GM12891 (cell line): ENCODE data around the gene VWA5A. TPM values are rescaled to one million over a fixed set of nuclear protein-coding genes. Genes with fewer than 3 reads are reported as not detected.
A peak's percentile ranks its signal among the peaks of the same experiment; 100 is the strongest.

Source experiments
- DNase-seq: peaks from one replicate; pipeline ENCODE4 v3.0.0; 2011; ENCODE audit warnings: low spot score; ENCODE audit not compliant: insufficient read length
- FAIRE-seq: peaks from 2 replicates; lab custom pipeline; 2011; peaks lifted over from hg19 to GRCh38; lab: Jason Lieb, UNC
- PAX5 ChIP-seq: IDR thresholded peaks from 2 replicates; pipeline ENCODE4 v1.6.1; 2011; ENCODE audit warnings: low read length, moderate library complexity, mild to moderate bottlenecking; ENCODE audit not compliant: insufficient read depth, severe bottlenecking
- POLR2A ChIP-seq: IDR thresholded peaks from 2 replicates; pipeline ENCODE4 v1.6.1; 2011; ENCODE audit warnings: low read depth, low read length, control low read depth
- POLR2AphosphoS5 ChIP-seq: IDR thresholded peaks from 2 replicates; pipeline ENCODE4 v1.6.1; 2011; ENCODE audit warnings: low read depth, low read length, control low read depth
- POU2F2 ChIP-seq: IDR thresholded peaks from 2 replicates; pipeline ENCODE4 v1.6.1; 2011; ENCODE audit warnings: low read depth, mild to moderate bottlenecking, control low read depth, low read length, moderate library complexity
- SPI1 ChIP-seq: IDR thresholded peaks from 2 replicates; pipeline ENCODE4 v1.6.1; 2011; ENCODE audit warnings: low read depth, low read length, control low read depth
- TAF1 ChIP-seq: IDR thresholded peaks from 2 replicates; pipeline ENCODE4 v1.6.1; 2011; ENCODE audit warnings: low read depth, low read length, control low read depth
- polyA plus RNA-seq: library from polyadenylated mRNA; unstranded; fragments of >200 nt; gene quantifications from one replicate; pipeline ENCODE4 v1.2.1, GENCODE V29; 2012; ENCODE audit warnings: low read depth, missing spikeins, inconsistent platforms; ENCODE audit not compliant: missing spikeins

VWA5A gene, protein sequence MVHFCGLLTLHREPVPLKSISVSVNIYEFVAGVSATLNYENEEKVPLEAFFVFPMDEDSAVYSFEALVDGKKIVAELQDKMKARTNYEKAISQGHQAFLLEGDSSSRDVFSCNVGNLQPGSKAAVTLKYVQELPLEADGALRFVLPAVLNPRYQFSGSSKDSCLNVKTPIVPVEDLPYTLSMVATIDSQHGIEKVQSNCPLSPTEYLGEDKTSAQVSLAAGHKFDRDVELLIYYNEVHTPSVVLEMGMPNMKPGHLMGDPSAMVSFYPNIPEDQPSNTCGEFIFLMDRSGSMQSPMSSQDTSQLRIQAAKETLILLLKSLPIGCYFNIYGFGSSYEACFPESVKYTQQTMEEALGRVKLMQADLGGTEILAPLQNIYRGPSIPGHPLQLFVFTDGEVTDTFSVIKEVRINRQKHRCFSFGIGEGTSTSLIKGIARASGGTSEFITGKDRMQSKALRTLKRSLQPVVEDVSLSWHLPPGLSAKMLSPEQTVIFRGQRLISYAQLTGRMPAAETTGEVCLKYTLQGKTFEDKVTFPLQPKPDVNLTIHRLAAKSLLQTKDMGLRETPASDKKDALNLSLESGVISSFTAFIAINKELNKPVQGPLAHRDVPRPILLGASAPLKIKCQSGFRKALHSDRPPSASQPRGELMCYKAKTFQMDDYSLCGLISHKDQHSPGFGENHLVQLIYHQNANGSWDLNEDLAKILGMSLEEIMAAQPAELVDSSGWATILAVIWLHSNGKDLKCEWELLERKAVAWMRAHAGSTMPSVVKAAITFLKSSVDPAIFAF
- polyA plus RNA-seq, result 1.5 TPM

DNA sequence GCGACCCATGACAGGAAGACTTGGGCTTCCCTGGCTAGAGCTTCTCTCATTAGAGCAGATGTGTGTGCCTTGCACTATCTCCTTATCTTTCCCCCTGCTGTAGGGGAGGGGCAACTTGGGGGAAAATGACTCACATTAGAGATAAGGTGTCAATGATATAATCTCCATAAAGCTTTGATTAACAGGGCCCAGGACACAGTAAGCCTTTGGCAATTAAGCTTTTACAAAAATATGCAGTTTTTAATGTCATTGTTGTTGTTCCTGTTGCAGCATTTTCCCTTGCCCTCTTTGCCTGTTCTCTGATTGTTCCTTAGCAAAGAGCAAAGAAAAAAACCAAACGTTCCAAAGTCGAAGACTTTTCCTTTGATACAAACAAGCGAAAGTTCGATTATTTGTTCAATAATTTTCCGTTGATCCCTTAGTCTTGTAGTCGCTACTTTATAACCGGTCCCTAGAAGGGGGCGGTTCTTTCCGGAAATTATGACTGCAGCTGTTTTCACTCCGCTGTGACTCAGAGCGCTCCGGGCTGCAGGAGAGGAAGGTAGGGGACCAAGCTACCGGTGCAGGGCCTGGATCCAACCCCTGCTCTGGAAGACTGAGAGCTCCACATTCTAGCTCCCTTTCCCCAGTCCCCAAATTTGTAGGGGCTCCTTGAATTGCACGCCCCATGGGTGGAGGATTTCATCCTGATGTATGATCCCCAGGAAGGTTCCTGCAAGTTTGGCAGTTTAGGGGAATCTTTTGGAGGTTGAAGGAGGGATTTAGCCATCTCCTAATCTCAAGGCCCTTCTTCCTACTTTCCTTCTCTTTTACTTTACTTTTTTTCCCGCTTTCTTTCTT is at the start of gene VWA5A:
TSS of gene VWA5A (plus strand) at position 509 of the 840 bp plus-strand sequence. CDS start 2,062 bp downstream, outside the sequence.
- FAIRE-seq (peak; percentile 67), DNase-seq (peak; percentile 58)
- peak; percentile 55 for TF ChIP-seq POLR2A
- peak; percentile 79; the same call in 1 of the 2 replicates for TF ChIP-seq TAF1
- TF ChIP-seq POLR2AphosphoS5, result no peak

DNA sequence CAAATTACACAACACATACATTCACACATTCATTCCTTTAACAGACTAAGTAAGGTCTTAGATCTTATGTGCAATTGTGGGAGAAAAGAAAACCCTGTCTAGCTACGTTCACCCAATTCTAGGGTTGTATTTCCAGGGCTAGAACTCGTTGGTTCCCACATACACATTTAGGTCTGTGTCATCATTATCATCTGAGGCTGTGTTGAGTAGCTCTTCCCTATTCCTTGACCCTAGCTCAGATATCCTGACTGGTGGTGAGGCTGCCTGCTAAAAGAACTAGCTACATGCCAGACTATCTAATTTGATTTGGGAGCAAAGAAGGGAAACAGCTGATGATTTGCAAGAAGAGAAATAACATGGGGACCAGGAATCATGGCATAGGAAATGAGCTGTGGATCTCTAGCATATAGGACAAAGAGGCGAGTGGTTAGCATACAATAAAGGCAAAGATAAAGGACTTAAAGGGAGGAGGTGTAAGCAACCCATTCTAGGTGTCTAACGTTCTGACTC is 46.6 kb upstream of the VWA5A start:
- FAIRE-seq (peak; percentile 33), DNase-seq (no peak)
- TF ChIP-seq SPI1 (no peak), POLR2A (no peak), POLR2AphosphoS5 (no peak), PAX5 (no peak), POU2F2 (no peak), TAF1 (no peak)

DNA sequence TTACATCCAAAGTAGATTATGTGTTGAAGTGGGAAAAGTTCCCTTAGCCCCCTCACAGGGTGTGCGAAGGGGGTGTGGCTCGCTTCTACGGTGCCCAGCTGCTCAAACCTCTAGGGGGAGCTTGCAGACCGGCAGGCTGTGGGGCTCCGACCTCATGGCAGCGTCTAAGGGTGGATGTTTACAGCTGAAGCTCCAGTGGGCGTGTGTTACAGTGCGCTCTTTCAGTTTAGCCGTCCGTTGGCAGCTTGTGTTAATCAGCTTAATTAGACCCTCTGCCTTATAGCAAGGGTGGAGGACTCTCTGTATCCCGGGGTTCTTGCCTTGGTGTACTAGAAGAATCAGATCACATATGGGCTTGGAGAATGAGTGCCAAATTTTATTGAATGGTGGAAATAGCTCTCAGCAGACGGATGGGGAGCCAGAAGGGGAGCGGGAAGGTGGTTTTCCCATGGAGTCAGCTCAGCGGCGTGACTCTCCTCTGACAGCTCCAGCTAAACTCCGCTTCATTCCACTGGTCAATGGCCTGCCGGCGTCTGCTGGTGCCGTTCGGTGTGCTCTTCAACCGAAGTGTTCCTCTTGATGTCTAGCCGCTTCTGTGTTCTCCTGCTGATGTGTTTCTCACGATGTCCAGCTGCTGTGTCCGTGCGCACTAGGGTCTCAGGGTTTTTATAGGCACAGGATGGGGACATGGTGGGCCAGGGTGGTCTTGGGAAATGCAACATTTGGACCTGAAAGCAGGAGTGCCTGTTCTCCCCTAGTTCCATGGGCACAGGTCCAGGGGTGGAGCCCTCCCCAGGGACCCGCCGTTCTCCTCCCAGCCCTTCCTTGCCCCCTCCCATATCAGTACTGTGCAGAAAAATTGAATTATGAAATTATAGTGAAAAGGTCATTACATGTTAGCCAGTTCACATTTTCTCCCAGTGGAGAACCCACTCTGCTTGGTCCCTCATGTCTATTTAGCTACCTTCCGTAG is 45.5 kb upstream of the VWA5A start:
- DNase-seq (no peak), FAIRE-seq (peak; percentile 78)
- TF ChIP-seq POLR2A, result no peak
- TF ChIP-seq TAF1, result no peak
- no peak for TF ChIP-seq SPI1
- TF ChIP-seq POU2F2, result no peak
- no peak for TF ChIP-seq PAX5

DNA sequence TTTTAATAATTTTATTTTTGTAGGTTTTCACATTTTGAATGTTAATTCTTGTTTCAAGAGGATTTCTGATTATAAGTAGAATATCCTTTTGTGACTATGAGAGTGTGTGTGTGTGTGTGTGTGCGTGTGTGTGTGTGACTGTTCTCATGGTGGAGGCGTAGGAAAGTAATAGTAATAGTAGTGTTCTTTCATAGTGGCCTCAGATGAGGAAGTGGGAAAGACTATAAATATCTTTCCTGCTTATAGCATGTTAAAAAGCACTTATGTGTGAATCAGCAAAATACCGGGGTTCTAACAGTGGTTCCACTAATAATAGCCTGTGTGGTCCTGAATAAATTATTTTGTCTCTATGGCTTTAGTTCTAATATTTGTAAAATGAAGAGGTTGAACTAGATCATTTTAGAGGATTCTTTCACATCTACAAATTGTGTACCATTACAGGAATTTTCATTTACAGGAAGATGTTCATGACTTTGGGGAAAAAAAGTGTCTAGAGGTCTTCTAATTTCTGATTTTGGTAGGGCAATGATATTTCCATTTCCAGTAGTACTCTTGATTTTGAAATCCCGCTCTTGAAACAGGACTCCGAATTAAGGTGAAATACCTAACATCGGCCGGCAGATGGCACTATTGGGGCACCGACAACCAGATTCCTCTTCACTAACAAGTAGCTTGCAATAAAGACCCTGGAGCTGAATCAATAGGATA is 44.2 kb upstream of the VWA5A start:
- DNase-seq (peak; percentile 18), FAIRE-seq (peak; percentile 85)
- TF ChIP-seq POU2F2 (no peak), SPI1 (peak; percentile 97), TAF1 (no peak)

DNA sequence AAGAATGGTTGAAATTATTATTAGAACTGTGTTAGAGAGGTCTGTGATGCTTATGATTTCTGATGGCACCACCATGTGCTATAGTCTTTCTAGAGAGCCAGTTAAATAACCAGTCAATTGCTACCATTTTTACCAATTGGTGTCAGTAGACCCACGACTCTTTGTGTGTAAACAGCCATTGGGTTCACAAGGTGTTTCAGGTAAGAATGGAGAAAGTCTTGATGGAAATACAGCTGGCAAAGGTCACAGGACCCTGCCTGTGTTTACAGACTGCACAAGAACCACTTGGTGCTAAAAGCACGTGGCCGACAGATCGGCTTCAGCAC is 43.7 kb upstream of the VWA5A start:
- no peak for DNase-seq
- TF ChIP-seq SPI1, result no peak
- TF ChIP-seq POLR2AphosphoS5, result no peak
- no peak for TF ChIP-seq PAX5
- no peak for TF ChIP-seq TAF1
- no peak for TF ChIP-seq POU2F2
- no peak for TF ChIP-seq POLR2A
- peak; percentile 23 for FAIRE-seq

DNA sequence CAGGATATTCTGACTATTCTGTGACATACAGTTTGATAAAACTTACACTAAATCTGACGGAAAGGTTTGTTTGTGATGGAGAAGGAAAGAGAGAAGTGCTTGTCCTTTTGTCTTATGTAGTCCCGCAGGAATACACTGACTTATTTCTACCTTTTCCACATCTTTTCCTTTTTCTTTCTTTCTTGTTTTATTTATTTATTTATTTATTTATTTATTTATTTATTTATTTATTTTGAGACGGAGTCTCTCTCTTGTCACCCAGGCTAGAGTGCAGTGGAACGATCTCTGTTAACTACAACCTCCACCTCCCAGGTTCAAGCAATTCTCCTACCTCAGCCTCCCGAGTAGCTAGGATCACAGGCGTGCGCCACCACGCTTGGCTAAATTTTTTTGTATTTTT is 43.1 kb upstream of the VWA5A start:
- FAIRE-seq (no peak), DNase-seq (no peak)
- TF ChIP-seq PAX5 (no peak), TAF1 (no peak), POU2F2 (no peak)

DNA sequence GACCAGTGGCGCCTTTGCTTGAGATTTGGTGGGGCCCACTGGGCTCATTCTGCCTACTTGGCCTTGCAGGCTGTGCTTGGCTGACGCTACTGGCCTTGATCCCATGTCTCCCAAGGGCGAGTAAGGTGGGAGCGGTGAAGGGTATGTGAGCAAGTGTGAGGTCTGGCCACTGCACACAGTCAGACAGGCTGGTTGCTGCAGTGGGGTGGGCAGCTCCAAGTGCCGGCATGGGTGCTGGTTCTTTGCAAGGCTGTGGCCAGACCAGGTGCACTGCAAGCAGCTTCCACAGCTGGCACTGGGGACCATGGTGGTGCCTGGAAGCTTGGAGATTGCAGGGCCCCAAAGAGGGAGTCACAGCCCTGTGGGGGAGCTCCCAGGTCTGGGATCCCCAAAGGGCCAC is 40.7 kb upstream of the VWA5A start:
- no peak for TF ChIP-seq POLR2A
- FAIRE-seq, result no peak
- no peak for DNase-seq

DNA sequence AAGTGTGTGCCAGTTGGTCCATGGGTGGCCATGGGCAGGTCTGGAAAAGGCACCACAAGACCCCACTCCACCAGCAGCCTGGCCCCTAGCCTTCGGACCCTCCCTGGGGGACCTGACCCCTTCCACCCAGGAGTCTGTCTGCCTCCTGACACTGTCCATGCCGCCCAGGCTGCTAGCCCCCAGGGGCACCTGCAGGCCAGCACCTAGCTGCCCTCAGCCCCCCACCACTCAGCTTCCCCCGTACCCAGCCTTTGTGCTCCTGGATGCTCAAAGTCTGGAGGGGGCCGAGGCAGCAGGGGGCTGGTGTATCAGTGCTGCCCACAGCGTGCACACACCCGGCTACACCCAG is 39.8 kb upstream of the VWA5A start:
- FAIRE-seq, result no peak
- no peak for DNase-seq
- TF ChIP-seq TAF1 (no peak), SPI1 (no peak), PAX5 (no peak), POU2F2 (no peak), POLR2A (no peak), POLR2AphosphoS5 (no peak)
